Measurements from ENCODE around the gene KLF5. TPM values are rescaled to one million over a fixed set of nuclear protein-coding genes. Genes with fewer than 3 reads are reported as not detected.

Gene KLF5
- total and polyA plus RNA-seq, 10 of the 15 experiments (the other 5 are each of a cell fraction or from before 2014, with no cell fraction given): 0.43 to 5.2 (median 1.0) TPM

DNA sequence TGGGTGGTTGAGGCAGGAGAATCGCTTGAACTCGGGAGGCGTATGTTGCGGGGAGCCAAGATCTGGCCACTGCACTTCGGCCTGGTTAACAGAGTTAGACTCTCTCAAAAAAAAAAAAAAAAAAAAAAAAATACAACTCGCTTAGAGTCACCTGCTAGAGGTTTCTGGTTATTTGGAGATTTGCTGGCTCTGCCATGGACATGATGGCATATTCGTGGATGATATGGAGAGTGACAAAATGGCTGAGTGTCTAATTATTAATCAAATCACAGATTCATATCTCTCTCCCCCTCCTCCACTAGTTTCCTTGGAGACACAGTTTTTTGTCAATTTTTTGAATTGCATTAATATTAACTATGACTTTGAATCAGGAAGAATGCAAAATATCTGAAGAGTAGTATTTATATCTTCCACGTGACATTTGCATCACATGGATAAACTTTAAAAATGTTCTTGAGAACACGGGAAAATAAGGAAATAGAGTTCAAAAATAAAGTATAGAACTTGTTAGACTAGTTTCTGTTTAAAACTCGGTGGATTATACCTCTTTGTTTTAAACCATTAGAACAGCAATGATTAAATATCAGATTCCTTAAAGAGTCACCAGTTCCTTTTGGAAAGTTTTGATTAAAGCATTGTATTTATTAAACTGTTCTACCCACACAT, 47.8 kb downstream of the KLF5 start (continued):
- TF ChIP-seq, protein P1, sequence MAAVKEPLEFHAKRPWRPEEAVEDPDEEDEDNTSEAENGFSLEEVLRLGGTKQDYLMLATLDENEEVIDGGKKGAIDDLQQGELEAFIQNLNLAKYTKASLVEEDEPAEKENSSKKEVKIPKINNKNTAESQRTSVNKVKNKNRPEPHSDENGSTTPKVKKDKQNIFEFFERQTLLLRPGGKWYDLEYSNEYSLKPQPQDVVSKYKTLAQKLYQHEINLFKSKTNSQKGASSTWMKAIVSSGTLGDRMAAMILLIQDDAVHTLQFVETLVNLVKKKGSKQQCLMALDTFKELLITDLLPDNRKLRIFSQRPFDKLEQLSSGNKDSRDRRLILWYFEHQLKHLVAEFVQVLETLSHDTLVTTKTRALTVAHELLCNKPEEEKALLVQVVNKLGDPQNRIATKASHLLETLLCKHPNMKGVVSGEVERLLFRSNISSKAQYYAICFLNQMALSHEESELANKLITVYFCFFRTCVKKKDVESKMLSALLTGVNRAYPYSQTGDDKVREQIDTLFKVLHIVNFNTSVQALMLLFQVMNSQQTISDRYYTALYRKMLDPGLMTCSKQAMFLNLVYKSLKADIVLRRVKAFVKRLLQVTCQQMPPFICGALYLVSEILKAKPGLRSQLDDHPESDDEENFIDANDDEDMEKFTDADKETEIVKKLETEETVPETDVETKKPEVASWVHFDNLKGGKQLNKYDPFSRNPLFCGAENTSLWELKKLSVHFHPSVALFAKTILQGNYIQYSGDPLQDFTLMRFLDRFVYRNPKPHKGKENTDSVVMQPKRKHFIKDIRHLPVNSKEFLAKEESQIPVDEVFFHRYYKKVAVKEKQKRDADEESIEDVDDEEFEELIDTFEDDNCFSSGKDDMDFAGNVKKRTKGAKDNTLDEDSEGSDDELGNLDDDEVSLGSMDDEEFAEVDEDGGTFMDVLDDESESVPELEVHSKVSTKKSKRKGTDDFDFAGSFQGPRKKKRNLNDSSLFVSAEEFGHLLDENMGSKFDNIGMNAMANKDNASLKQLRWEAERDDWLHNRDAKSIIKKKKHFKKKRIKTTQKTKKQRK (IDR thresholded peaks at IDR 0.05; ENCODE audit: low read depth, low read length): no peak
- TF ChIP-seq NR2C1 (IDR thresholded peaks at IDR 0.05): no peak

DNA sequence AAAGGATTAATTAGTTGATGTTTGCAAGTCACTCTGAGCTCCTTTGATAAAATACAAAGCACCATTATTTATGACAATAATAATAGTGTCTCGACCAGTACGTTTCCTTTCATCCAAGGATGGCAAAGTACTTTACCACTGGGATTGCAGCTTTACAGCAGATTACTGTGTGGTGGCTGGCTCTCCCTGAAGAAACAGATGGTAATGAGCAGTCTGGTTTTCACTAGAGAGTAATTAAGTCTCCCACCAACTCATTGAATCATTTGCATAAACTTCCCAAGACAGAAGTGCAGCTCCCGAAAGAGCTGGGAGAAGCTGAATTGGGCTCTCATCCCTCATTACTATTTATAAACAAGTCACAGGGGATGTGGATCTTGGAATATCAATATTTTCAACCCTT, 48.7 kb downstream of the KLF5 start:
- POLR2A ChIA-PET: no interaction called here
- SMC1A ChIA-PET (ENCODE audit: uncharacterized antibody, unreplicated experiment): no interaction called here
- DNase-seq (ENCODE audit: low read depth, low spot score) (no peak), FAIRE-seq (no peak), ATAC-seq (no peak)
- no peaks in the 10 kb centered on the region for H3K79me2 ChIP-seq (ENCODE audit: control insufficient read depth, insufficient read depth, low read length)
- H4K20me1 ChIP-seq (ENCODE audit: control insufficient read depth, insufficient read depth): no peaks in the 10 kb centered on the region
- no peak overlapping the region for H2AFZ ChIP-seq (ENCODE audit: control insufficient read depth, low read depth, low read length)
- no peak overlapping the region for H3K27ac ChIP-seq (ENCODE audit: control insufficient read depth, insufficient read depth)
- RAD21 ChIA-PET (ENCODE audit: unreplicated experiment): no interaction called here
- no peaks in the 10 kb centered on the region for H3K36me3 ChIP-seq (ENCODE audit: control insufficient read depth in 2 of 2, insufficient read depth in 2 of 2, low read length in 1 of 2)
- intact Hi-C loops (cut with micrococcal nuclease; ENCODE audit: unreplicated experiment) (no loop called here), in situ Hi-C loops (cut with MboI) (no loop called here)
- H3K27me3 ChIP-seq (replicated peaks in 1 of 2; ENCODE audit: control insufficient read depth in 2 of 2, insufficient read depth in 2 of 2, low read length in 1 of 2): no peaks in the 10 kb centered on the region
- CTCF ChIA-PET: no interaction called here
- no peaks in the 10 kb centered on the region for H3K4me1 ChIP-seq (ENCODE audit: control insufficient read depth, insufficient read depth, low read length)
- 43% methylated on average over 3 of the region's 3 CpGs for WGBS (ENCODE audit: insufficient coverage, insufficient replicate concordance, low lambda C conversion rate, missing lambda C conversion rate)
- H3K9me3 ChIP-seq (replicated peaks; ENCODE audit: control insufficient read depth, insufficient read depth, low read length): no peaks in the 10 kb centered on the region
- no peak overlapping the region for H3K4me3 ChIP-seq
- H3K4me2 ChIP-seq (ENCODE audit: control insufficient read depth, insufficient read depth): no peak overlapping the region
- H3K9ac ChIP-seq (ENCODE audit: control insufficient read depth, insufficient read depth, low read length): no peak overlapping the region
- BruUV-seq (replicated peaks): no TSS peak
- no peak for TF ChIP-seq BACH1 (IDR thresholded peaks at IDR 0.05; ENCODE audit: borderline replicate concordance)
- TF ChIP-seq NR2C2 (IDR thresholded peaks at IDR 0.05; ENCODE audit: borderline replicate concordance, control insufficient read depth, insufficient read length, low read depth): no peak
- TF ChIP-seq, protein P2, sequence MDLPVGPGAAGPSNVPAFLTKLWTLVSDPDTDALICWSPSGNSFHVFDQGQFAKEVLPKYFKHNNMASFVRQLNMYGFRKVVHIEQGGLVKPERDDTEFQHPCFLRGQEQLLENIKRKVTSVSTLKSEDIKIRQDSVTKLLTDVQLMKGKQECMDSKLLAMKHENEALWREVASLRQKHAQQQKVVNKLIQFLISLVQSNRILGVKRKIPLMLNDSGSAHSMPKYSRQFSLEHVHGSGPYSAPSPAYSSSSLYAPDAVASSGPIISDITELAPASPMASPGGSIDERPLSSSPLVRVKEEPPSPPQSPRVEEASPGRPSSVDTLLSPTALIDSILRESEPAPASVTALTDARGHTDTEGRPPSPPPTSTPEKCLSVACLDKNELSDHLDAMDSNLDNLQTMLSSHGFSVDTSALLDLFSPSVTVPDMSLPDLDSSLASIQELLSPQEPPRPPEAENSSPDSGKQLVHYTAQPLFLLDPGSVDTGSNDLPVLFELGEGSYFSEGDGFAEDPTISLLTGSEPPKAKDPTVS (IDR thresholded peaks at IDR 0.05; ENCODE audit: low read depth, low read length): no peak
- TF ChIP-seq SMAD1 (IDR thresholded peaks at IDR 0.05; ENCODE audit: low read depth, partially characterized antibody): no peak
- no peak for TF ChIP-seq MYB (IDR thresholded peaks at IDR 0.05; ENCODE audit: borderline replicate concordance, low read depth, low read length)
- no peak for TF ChIP-seq BMI1 (IDR thresholded peaks at IDR 0.05; ENCODE audit: borderline replicate concordance)
- TF ChIP-seq KLF5 (IDR thresholded peaks at IDR 0.05; ENCODE audit: partially characterized antibody): no peak
- no peak for TF ChIP-seq HDAC6 (IDR thresholded peaks at IDR 0.05; ENCODE audit: unreplicated experiment)
- TF ChIP-seq MTA3 (IDR thresholded peaks at IDR 0.05; ENCODE audit: borderline replicate concordance, low read length): no peak
- TF ChIP-seq NFIC (IDR thresholded peaks at IDR 0.05; ENCODE audit: low read depth, low read length): no peak
- no peak for TF ChIP-seq HDAC2 (IDR thresholded peaks at IDR 0.05)
- TF ChIP-seq, protein P3, sequence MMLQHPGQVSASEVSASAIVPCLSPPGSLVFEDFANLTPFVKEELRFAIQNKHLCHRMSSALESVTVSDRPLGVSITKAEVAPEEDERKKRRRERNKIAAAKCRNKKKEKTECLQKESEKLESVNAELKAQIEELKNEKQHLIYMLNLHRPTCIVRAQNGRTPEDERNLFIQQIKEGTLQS (IDR thresholded peaks at IDR 0.05; ENCODE audit: borderline replicate concordance, extremely low read depth, low read depth, low read length): no peak

Data from GM12878 (cell line).